Measurements from ENCODE around the gene FYN. TPM values are rescaled to one million over a fixed set of nuclear protein-coding genes. Genes with fewer than 3 reads are reported as not detected.
"Not testable (repeated sequence)": the region's sequence is repeated elsewhere in the genome, so short reads cannot be mapped to it uniquely, and the experiment has no call there.

FYN gene
- total RNA-seq, 1 experiment from 2014 or later: 13.9 TPM

DNA sequence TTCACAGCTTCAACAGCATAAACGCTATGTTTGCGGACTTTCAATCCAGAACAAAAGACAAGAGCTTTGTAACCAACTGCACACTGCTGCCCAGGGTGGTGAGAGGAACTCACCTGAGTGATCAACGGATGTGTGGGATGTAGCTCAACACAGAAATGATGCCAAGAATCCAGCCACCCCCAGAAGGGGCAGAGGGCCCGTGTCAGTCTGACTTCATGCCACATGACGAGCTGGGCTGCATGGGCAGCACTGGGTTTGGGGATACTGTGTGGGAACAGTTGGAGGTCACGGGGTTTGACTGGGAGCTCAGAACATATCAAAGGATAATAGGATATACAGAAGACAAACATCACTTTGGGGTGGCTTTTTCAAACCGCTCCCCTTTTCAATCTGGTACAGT is 188.2 kb downstream of the FYN start:
- no peak for DNase-seq (ENCODE audit: low spot score)

DNA sequence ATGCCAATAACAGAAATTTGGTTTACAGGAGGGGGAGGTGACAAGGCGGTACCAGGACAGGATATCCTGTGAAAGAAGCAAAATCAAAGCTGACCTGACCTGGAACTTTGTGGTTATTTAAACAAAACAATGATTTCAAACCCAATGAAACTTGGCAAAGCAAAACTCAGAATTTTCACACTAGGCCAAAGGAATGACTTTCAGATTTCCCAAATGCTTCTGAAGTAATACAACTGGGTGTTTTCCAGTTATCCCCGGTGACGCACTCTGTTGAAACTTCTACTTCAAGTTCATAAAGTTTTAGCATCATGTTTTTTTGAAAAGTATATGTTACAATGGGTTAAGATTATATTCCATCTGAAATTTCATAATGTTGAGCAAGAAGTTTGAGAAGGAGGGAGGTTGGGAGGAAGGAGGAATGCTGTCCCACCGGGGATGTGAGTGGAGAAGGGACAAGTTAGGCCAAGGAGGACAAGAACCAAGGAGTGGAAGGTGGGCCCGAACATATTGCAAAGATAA is 189.4 kb downstream of the FYN start:
- DNase-seq (ENCODE audit: low spot score): no peak

DNA sequence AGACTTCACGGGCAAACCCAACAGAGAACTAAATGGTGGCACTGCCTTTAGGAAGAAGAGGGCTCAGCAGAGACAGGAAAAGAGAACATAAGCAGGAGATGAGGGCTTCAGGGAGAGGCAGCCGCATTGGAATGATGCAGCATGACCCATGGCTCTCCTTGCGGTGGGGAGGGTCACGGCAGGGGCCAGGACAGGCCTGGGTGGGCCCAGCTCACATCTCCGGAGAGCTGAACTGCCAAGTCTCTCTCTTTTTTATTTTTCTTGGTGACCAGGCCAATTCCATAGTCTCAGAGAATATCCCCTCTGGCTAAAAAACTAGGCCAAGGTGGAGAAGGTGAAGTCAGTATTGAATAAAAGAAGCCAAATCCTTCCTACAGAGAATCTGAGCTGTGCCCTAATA is 190.1 kb downstream of the FYN start:
- DNase-seq (ENCODE audit: low spot score): no peak

DNA sequence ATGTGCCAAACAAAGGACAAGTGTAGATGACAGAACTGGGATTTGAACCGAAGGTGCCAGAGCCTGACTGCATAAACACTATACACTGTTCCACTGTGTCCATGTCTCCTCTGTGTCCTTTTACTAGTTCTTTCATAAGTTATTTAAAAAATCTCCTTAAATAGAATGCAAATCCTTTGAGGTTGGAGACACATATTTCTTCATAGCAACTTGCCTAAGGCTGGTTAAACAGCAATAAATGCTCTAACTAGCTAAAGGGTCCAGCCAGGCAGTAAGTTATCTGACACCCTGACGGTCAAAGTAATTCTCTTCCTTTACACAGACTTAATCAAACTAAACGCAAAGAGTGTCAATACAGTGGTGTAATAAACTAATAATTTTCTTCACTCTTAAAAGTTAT is 191.4 kb downstream of the FYN start:
- no peak for DNase-seq (ENCODE audit: low spot score)

DNA sequence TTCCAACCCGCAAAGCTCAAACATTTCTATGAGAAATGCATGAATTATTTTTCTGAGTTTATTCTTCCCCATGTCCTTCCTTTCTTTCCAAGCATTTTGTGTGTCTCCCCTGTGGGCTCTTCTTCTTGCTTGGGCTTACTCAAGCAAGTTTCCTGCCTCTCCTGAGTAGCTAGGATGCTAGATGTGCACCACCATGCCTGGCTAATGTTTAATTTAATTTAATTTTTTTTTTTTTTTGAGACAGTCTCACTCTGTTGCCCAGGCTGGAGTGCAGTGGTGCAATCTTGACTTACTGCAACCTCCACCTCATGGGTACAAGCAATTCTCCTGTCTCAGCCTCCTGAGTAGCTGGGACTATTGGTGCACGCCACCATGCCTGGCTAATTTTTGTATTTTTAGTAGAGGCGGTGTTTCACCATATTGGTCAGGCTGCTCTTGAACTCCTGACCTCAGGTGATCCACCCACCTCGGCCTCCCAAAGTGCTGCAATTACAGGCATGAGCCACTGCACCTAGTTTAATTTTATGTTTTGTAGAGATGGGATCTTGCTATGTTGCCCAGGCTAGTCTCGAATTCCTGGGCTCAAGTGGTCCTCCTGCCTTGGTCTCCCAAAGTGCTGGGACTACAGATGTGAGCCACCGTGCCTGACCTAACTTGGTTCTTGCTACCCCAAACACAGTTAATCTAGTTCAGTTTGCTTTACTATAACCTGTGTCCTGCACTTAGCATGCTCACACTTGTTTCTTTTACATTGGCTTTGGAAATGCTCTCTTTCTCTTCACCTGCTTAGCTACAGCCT is 192.2 kb downstream of the FYN start:
- DNase-seq (ENCODE audit: low spot score): not testable (repeated sequence)

DNA sequence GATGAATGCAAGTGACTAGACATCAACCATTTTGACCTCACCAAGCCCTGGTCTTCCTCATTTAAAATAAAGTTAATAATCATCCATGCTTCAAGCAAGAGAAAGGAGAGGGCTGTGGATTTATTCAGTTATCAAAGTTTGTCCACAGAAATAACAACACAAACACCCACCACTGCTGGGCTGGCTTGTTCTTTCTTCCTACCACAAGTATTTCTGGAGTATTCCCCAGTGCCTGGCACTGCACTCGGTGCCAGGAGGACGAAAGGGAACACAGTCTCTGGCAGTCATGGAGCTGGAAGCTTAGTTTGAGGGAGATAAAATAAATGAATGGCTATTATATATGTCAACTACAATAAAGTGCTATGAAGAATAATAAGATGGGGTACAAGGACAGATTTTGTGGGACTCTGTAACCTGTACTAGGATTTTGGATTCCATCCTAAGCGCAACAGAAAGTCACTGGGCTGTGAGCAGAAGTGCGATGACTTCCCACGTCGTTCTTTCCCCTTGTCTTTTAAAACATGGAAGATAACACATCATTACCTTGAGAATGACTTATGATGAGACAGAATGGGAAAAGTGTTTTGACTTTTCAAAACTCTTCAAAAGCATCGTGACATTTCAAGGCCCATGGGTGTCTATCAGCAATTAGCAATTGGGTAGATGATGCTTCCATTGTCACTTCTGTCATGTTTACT is 193.1 kb downstream of the FYN start:
- no peak for DNase-seq (ENCODE audit: low spot score)

DNA sequence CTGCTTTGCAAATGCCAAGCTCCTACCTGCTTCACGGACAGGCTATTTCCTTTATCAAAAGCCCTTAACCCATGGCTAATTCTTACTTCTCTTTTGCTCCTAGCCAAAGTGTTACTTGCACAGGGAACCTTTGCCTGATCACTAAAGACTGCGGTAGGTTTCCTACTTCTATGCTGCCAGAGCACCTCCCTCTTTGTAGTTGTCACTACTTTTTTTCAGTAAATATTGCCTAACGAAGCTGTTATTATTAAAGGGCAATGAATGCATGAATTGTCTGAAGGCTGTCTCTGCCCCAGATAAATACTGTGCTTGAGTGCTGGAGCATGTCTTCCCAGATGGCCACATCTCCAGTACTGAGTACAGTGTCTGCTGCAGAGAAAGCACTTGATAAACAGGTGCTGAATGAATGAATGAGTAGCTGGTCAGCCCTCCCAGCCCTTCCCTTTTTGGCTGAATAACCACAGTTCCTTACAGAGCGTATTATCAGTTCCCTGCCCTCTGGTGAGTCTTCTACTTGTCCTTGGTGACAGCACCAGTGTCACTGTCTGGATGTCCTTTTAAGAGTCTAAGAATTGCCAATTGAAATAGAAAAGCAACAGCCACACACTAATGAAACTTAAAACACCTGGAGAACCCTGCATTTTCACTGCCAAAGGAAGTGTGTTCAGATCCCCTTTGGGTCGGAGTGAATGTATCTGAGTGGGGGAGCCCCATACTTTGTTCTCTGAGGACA is 194.0 kb downstream of the FYN start:
- no peak for DNase-seq (ENCODE audit: low spot score)

DNA sequence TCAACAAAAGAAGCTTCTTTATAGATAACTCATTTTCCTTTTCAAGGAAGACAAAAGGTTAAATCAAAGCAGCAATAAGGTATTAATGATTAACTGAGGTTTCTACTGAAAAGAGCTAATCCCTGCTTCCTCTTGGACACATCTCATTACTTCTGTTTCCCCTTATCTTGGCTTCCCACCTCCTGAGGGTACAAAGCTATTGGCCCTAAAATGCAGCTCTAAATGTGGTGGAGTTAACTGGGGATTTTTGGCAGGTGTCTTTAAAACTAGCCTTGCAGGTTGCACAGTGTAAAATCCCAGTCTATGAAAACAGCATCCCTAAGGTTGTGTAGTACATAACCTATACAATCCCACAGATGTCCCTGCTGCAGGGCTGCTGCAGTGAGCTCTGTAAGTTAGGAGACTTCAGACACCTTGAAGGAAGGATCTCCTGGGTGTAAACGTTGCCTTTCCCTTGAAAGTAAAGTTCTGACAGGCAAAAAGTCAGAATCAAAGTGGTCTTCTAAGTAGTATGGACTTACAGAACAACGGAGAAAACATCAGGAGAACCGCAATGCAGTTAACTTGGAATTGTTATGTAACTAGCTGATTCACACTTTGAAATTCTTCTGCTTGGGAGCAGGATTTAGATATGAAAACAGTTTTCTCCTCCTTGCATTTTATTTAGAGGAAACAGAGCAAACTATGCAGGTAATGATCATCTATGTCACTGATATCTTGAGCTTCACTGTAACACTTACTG is 195.8 kb downstream of the FYN start:
- DNase-seq (ENCODE audit: low spot score): peak; percentile 47

DNA sequence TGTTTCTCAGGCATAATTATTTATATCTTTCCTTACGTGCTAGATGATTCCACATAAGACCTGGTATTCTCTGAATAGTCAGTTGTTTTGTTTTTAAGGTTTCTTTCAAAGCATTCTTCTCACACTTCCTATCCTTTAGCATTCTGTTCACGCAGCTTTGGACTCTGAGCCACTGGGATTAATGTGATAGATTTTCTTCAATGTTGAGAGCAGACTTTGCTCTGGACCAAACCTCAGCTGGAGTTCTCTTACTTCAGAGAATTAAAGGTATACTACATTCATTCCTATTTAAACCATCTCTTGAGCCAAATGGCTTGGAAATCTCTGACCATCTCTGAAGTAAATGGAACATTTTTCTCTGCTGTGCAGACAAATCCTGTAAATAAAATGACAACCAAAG is 196.9 kb downstream of the FYN start:
- DNase-seq (ENCODE audit: low spot score): no peak

DNA sequence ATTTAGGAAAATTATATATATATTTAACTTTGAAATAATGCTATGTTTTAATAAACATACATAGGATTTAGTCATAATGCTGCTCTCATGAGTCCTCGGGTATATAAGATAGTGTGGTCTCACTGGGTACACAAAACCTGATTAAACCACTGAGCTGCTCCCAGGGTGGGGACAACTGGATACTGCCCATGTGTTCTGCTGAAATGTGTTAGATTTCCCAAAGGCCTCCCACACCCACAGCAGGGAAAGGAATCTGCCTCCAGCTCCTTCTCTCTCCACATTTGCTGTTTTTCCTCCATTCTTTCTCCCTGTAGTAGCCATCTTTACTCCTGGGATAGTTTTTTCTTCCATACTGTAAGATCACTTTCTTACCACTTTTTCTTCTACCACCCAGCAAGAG is 198.4 kb downstream of the FYN start:
- DNase-seq (ENCODE audit: low spot score): no peak

DNA sequence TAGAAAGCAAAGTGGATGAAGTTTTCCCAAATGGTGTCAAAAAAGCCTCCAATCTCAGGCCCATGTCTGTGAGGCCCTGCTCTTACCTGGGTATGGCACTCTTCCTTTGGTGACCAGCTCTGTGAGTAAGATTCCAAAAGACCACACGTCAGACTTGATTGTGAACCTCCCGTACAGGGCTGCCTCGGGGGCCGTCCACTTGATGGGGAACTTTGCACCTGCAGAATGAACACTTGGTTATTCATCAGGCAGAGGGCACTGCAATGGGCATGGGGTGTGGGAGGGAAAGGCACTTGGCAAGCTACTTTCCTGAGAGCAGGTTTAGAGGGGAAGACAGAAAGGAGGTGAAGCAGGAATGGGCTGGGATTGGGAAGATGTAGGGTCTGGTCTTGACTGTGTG is 198.8 kb downstream of the FYN start:
- DNase-seq (ENCODE audit: low spot score): no peak

DNA sequence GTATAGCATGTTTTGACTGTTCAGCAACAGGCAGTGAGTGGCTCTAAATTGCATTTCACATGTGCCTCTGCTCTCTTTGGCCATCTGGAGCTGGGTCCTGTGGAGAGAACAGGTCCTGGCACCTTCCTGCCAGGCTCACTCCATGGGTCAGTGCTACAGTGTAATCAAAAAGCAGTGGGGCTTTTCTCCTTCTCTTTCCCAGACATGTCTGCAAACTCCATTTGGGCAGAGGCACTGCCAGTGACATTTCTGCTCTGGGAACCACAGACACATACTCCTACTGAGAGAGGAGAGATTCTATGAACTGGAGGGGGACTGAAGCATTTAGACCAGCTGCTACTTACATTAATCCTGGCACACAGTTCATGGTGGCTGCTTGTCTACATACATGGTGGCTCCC is 199.3 kb downstream of the FYN start:
- DNase-seq (ENCODE audit: low spot score): no peak

DNA sequence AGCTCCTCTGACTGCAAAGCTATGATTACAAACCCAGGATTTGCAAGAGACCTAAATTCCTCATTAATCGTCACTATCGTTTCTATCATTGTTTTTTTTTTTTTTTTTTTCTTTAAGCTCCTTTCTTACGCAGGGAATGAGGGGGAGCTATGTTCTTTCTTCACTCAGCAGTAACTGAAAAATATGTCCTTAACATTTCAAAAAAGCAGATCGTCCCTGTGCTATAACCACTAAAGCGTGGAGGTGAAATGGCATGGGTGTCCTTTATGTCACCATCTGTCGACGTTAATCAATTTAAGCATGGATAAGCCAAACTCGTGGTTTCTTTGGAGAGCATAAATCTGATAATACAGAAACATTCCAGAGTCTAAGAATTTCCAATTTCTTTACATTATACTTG is 199.7 kb downstream of the FYN start:
- no peak for DNase-seq (ENCODE audit: low spot score)

DNA sequence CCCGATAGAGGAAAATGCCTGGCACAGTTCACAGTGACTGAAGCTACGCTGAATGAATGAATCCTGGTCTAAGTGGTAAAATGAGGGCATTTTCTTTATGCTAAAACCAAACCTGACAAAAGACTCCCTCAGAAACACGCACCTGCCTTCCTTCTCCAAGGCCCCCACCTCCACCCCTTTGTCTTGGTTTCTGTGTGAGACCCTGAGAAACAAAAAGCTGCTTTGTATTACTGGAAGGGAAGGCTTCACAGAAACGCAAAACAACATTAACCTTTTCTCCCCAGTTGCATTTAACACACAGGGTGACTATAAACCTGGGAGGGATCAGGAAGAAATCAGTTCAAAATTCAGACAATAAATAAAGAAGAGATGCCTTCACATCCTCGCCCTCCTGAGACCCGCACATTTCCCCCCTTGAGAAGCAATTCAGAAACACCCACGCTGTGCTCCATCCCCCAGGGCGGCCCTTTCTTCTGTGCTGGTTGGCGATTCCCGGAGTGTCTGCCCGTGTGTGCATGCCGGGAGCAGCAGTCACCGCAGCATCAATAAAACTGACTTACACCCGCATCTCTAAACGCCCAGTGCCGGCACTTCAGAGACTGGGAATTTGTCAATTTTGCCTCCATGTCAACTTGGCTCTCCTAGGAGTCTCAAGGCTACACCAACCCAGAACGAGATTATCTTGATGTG is 200.3 kb downstream of the FYN start:
- no peak for DNase-seq (ENCODE audit: low spot score)

DNA sequence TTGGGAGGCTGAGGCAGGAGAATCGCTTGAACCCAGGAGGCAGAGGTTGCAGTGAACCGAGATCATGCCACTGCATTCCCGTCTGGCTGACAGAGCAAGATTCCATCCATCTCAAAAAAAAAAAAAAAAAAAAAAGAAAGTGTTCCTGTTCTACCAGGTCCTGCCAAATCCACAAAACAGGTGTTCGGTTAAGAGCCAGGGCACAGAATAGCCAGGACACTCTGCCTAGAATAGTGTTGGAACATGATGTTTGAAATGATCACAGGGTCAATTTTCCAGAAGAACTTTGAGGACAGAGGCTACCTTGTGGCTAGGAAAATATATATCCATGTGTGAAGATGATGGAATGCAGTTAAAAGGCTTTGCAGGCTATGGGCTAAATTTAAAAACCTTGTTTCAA is 203.9 kb downstream of the FYN start:
- DNase-seq (ENCODE audit: low spot score): no peak

DNA sequence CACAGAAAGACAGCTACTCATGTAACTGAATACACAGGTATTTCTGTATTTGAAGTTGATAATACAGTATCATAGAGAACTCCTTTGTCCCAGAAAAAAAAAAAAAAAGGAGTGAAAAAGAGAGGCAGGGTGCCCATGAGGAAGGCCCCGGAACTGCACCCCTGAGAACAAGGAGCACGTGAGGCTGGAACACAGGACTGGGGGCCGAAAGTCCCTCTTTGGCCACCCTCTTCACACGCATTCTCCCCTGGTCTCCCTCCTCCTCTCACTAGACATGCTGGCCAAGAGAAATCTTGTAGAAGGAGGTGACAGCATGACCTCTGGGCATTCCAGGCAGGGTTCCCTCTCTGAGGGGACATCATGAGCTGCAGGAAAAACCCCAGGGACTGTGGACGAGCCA is 204.8 kb downstream of the FYN start:
- DNase-seq (ENCODE audit: low spot score): no peak

DNA sequence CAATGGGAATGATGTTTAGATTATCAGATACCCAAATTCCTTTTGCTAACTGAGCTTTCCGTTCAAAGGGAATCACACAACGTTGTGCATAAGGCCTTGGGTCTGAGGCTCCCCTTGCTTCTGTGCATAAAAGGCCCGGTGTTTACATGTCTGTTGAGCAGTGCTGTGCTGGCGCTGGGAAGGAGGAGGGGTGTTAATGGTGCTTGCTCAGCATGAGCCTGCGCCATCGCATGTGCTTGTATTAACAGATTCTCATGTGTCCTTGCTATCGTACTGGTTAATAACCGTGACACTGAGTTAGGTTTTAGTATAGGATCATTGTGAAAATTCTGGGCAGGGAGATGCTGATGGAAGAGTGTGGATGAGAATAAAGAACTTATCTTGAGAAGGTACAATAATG is 205.3 kb downstream of the FYN start:
- DNase-seq (ENCODE audit: low spot score): no peak

DNA sequence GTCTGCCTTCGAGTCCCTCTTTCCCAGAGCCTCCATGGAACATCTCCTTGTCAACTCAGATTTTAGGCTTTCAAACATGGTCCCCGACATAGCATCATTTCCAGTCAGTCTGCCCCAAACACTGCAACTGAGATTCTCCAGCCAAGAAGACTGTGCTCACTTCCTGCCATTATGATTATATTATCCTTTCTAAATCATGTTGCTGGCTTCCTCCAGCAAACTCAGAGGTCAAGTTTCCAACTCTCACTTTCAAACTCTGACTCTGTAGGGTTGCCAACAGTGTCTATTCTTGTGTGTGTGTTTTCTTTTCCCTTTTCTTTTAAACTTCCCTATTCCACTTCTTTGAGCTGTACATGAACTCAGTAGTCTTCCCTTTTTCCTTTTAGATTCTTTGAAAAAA is 206.4 kb downstream of the FYN start:
- DNase-seq (ENCODE audit: low spot score): no peak

DNA sequence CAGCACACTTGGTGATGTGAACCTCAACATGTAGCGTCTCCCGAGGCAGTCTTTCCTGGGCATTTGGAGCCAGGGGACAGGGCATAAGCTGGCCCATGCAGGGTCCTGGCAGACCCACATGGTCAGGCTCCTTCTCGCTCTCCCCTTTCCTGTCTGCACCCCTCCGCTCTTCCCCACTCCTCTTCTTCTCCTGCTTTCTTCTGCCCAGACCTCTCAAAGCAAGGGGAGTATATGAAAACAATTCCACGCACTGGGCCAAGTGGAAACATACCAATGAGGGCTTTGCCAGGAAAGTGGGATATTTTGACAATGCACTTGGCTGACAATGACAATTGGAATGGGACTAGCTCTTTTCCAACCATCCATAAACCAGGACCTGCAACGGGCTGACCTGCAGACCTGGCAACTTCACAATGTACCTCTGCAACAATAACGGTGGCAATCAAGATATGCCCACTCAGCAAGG is 208.7 kb downstream of the FYN start:
- no peak for DNase-seq (ENCODE audit: low spot score)

DNA sequence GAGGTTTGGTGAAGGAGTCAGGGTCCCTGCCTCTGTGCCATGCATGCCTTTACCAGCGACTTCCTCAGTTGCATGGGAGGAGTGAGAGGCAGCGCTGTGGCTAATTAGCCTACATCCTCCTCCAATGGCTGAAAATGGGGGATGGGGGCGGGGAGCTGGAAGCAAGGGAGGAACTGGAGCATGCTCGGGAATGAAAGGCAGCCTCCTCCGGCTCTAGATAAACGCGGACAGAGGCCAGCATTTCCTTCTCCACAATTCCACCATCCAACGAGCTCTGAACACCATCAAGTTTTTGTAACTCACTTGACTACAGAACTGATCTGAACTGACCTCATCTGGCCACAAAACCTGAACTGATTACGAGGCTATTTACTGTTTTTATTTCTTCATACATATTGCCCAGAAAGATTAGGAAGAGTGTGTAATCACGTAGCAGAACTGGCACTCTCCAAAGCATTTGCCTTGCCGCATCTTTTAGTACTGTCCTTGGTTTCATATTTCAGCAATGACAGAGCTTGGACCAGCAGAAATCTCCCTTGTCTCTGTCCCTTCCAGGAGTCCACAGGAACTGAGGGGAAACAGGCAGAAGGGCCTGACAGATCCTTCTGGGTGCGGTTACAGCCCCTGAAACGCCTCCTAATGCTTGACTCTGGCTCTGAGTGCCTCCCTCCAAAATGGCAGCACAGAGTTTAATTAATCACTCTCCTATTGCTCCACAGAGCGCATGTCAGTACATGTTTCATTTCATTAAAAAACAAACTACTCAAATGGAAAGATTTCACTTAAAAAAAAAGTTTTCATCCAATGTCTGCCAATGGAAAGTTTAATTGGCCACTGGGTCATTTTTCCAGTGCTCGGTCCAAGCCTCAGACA is 209.3 kb downstream of the FYN start:
- no peak for DNase-seq (ENCODE audit: low spot score)
